DLD1 (cell line): ENCODE data around the gene KIRREL3.

Experiments used
- in situ Hi-C: cut with HindIII; loops from 2 replicates; pipeline ENCODE4 v1.10.0; 2017; ENCODE audit warnings: low sequenced_read_pairs

Gene KIRREL3

GRCh38 chr11:126461996-126462395 lies 538.6 kb downstream of the KIRREL3 start:
- in situ Hi-C loops, result no loop called here

- in situ Hi-C loops, result no loop called here
These were observed 539.5 kb downstream of the KIRREL3 start for GRCh38 chr11:126461096-126461440.

GRCh38 chr11:126460417-126461095 lies 540.0 kb downstream of the KIRREL3 start:
- in situ Hi-C loops, result no loop called here

- in situ Hi-C loops, result no loop called here
These were observed 540.8 kb downstream of the KIRREL3 start for GRCh38 chr11:126459691-126460281.

- in situ Hi-C loops, result no loop called here
These were observed 542.8 kb downstream of the KIRREL3 start for GRCh38 chr11:126457817-126458216.

- in situ Hi-C loops, result no loop called here
These were observed 543.6 kb downstream of the KIRREL3 start for GRCh38 chr11:126456783-126457542.

GRCh38 chr11:126456089-126456488 lies 544.5 kb downstream of the KIRREL3 start:
- in situ Hi-C loops, result no loop called here

GRCh38 chr11:126452241-126453101 lies 548.1 kb downstream of the KIRREL3 start:
- in situ Hi-C loops, result no loop called here

- in situ Hi-C loops, result no loop called here
These were observed 549.3 kb downstream of the KIRREL3 start for GRCh38 chr11:126451211-126451802.

- in situ Hi-C loops, result no loop called here
These were observed 549.8 kb downstream of the KIRREL3 start for GRCh38 chr11:126450806-126451205.

GRCh38 chr11:126450198-126450597 lies 550.4 kb downstream of the KIRREL3 start:
- in situ Hi-C loops, result no loop called here

- in situ Hi-C loops, result no loop called here
These were observed 554.0 kb downstream of the KIRREL3 start for GRCh38 chr11:126446581-126446980.

- in situ Hi-C loops, result no loop called here
These were observed 556.5 kb downstream of the KIRREL3 start for GRCh38 chr11:126444072-126444471.

GRCh38 chr11:126443120-126443519 lies 557.5 kb downstream of the KIRREL3 start:
- in situ Hi-C loops, result no loop called here

GRCh38 chr11:126440792-126441514 lies 559.6 kb downstream of the KIRREL3 start:
- in situ Hi-C loops, result no loop called here

GRCh38 chr11:126440276-126440675 lies 560.3 kb downstream of the KIRREL3 start:
- in situ Hi-C loops, result no loop called here

GRCh38 chr11:126438691-126439090 lies 561.9 kb downstream of the KIRREL3 start:
- in situ Hi-C loops, result no loop called here

- in situ Hi-C loops, result no loop called here
These were observed 562.3 kb downstream of the KIRREL3 start for GRCh38 chr11:126438272-126438671.

- in situ Hi-C loops, result no loop called here
These were observed 562.8 kb downstream of the KIRREL3 start for GRCh38 chr11:126437731-126438130.

- in situ Hi-C loops, result no loop called here
These were observed 564.3 kb downstream of the KIRREL3 start for GRCh38 chr11:126436209-126436755.
